ENCODE measurements around the gene ARHGAP31.

ARHGAP31 gene

GRCh38 chr3:119420196-119420595 lies 126.0 kb downstream of the ARHGAP31 start:
- DNase-seq (ENCODE audit: low read depth in 1 of 2, low spot score in 1 of 2), result no peak

- no peak for DNase-seq (ENCODE audit: low read depth in 1 of 2, low spot score in 1 of 2)
These were observed 133.5 kb downstream of the ARHGAP31 start for GRCh38 chr3:119427669-119428068.

- no peak for DNase-seq (ENCODE audit: low read depth in 1 of 2, low spot score in 1 of 2)
These were observed 134.4 kb downstream of the ARHGAP31 start for GRCh38 chr3:119428538-119428937.

- DNase-seq (ENCODE audit: low read depth in 1 of 2, low spot score in 1 of 2), result no peak
These were observed 139.6 kb downstream of the ARHGAP31 start for GRCh38 chr3:119433613-119434325.

- no peak for DNase-seq (ENCODE audit: low read depth in 1 of 2, low spot score in 1 of 2)
These were observed 140.5 kb downstream of the ARHGAP31 start for GRCh38 chr3:119434703-119435102.

GRCh38 chr3:119436977-119437376 lies 142.8 kb downstream of the ARHGAP31 start:
- DNase-seq (ENCODE audit: low read depth in 1 of 2, low spot score in 1 of 2), result no peak

- no peak for DNase-seq (ENCODE audit: low read depth in 1 of 2, low spot score in 1 of 2)
These were observed 143.6 kb downstream of the ARHGAP31 start for GRCh38 chr3:119437691-119438258.

GRCh38 chr3:119443179-119443578 lies 149.0 kb downstream of the ARHGAP31 start:
- DNase-seq (ENCODE audit: low read depth in 1 of 2, low spot score in 1 of 2), result no peak

GRCh38 chr3:119444590-119444989 lies 150.4 kb downstream of the ARHGAP31 start:
- no peak for DNase-seq (ENCODE audit: low read depth in 1 of 2, low spot score in 1 of 2)

GRCh38 chr3:119453822-119454221 lies 159.6 kb downstream of the ARHGAP31 start:
- DNase-seq (ENCODE audit: low read depth in 1 of 2, low spot score in 1 of 2), result no peak

- no peak for DNase-seq (ENCODE audit: low read depth in 1 of 2, low spot score in 1 of 2)
These were observed 162.3 kb downstream of the ARHGAP31 start for GRCh38 chr3:119456469-119456868.

GRCh38 chr3:119457246-119457645 lies 163.1 kb downstream of the ARHGAP31 start:
- no peak for DNase-seq (ENCODE audit: low read depth in 1 of 2, low spot score in 1 of 2)

GRCh38 chr3:119463171-119464169 lies 169.3 kb downstream of the ARHGAP31 start, which contains the start of gene TMEM39A:
TSS of gene TMEM39A (minus strand) at chr3:119463615. CDS start at chr3:119462074, 1,541 bp downstream.
- peak; percentile 98 for DNase-seq (ENCODE audit: low read depth in 1 of 2, low spot score in 1 of 2)

- no peak for DNase-seq (ENCODE audit: low read depth in 1 of 2, low spot score in 1 of 2)
These were observed 173.9 kb downstream of the ARHGAP31 start for GRCh38 chr3:119468041-119468440.

- no peak for DNase-seq (ENCODE audit: low read depth in 1 of 2, low spot score in 1 of 2)
These were observed 175.4 kb downstream of the ARHGAP31 start for GRCh38 chr3:119469418-119470189.

Data from activated CD4-positive, alpha-beta T cell treated with anti-CD3 and anti-CD28 coated beads, Interleukin-2, amount 50 U/mL, for 24 hours (primary cell).